NCI-H146 (cell line): ENCODE data around the gene NTRK1.

Experiments
- DNase-seq: peaks from one replicate; lab custom pipeline; 2025; lab: John Stamatoyannopoulos, UW

The NTRK1 gene

DNA sequence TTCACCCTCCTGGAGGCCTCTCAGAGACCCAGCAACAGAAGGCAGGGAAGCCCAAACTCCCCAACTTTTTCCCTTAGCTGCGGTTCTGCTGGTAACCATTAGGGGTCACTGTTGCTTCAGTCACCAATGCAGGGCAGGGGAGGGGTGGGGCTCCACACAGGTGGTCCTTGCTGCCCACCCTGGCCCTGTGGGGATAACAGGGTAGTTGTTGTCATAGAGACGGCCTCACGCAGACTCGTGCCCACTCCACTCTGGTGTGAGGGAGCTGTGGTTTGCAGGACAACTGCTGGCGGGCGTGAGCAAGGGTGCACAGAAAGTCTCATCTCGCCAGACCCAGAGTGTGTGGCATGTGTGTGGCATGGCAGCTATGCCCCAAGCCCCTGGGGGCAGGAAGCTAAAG lies 21.7 kb upstream of the NTRK1 start:
- no peak for DNase-seq

DNA sequence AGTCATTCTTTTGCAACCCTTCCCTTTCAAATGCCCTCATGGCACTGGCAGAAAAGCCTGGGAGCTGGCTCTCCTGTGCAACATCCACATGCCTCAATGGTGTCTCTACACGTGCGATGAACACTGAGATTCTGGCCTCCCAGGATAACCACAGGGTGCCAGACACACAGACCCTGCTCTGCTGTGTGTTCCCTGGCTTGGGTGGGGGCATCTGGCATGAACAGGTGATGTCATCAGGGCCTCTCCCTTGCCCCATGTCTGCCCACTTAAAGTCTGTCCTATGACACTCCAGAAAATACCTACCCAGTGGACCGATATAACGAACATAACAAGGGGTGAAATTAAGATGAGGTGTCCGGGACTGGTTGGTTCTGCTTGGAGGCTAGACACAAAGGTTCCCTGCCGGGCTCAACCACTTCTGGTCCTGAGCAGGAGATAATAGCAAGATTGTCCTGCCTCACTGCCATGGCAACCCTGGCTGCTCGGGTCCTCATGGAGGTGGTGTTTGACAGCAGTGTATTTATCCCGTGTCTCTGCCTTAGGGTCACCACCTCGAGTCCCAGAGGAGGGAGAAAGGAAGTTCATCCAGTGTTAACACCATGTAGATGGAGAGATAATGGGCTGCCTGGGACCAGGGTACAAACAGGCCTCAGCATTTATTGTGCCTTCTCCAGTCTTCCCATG lies 21.1 kb upstream of the NTRK1 start:
- DNase-seq: peak; percentile 36

DNA sequence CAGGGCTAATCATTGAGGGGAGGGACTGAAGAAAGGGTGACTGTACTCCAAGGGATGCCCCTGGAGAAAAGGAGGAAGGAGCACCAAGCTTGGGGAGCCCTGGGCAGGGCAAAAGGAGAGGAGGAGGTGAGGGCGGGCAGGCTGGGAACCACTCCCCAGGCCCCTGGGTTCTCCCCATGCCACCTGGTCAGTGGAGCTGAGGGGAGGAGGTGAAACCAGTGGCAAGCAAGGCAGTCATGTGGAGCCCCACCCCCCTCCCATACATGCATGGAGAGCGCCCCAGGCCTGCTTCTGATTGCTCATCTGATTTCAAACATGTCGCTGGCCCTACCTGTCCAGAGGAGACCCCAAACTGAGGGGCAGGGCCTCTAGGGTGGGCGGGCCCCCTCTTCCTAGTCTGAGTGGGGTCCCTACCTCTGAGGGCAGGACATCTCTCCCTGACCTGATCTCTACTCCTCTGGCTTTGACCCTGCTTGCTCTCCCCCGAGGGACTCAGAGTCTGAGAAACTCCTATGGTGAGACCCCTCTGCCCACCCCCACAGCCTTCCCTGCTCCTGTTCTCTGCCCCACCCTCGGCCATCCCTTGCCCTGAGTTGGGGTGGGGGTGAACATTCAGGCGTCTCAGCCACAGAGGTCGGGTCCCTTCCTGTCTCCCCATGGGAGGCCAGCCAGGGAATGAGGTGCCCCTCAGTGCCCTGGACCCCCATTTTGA lies 20.3 kb upstream of the NTRK1 start:
- no peak for DNase-seq

DNA sequence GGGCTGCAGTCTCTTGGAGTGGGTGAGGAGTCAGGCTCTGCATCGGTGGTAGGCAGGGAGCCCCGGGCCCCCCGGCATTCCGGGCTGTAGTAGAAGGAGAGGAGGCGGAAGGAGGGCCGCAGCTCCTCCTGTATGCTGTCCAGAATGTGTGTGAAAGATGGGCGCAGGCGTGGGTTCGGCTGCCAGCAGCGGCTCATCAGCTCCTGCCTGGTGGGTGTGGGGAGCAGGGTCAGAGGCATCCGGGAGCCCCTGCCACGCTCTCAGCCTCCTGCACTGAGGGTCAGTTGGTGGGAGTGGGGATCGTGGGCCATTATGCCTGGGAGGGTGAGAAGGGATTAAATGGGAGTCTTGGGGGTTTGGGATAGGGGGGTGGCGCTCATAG lies 19.8 kb upstream of the NTRK1 start:
- DNase-seq: no peak

DNA sequence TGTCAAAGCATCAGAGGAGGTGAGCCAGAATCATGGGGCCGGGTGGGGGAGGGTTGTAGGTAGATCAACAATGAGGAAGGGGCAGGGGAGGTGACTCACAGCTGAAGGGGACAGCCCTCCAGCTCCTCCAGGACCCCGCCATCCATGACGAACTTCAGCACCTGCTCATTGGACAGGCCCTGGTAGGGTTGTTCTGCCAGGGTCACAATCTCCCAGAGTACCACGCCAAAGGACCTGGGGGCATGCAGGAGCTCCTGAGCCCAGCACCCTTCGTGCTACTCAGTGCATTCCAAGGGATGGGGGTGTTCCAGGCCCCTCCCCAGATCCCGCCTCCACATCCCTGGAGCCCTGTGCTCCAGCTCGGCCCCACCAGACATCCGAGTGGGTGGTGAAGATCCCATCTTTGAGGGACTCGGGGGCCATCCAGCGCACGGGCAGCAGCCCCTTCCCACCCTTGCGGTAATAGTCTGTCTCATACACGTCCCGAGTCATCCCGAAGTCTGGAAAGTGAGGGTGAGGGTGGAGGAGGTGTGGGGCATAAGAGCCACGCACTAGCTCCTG lies 19.3 kb upstream of the NTRK1 start:
- no peak for DNase-seq

DNA sequence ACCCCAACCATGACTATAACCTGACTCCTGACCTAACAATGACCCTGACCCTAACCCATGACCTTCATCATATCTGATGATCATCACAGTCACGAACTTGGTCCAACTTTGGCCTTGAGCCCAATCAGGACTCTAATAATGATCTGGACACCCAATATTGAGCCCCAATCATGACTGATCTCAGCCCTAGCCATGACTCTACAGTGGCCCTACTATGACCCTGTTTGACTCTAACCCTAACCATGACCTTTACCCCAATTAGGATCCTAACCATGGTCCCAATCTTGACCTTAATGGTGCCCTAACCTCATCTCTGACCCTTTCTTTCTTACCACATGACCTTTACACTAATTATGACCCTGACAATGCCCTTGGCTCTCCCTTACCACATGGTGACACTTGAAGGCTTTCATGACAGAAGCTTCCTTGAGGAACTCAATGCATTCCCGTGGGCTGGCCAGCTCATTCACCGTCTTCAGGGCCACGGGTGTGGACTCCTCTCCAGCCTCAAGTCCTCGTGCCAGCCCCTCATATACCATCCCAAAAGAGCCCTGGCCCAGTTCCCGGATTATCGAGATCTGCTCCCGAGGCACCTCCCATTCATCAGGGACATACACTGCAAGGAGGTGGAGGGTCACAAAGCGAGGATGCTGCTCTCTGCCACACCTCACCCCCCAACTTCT lies 17.9 kb upstream of the NTRK1 start:
- no peak for DNase-seq

DNA sequence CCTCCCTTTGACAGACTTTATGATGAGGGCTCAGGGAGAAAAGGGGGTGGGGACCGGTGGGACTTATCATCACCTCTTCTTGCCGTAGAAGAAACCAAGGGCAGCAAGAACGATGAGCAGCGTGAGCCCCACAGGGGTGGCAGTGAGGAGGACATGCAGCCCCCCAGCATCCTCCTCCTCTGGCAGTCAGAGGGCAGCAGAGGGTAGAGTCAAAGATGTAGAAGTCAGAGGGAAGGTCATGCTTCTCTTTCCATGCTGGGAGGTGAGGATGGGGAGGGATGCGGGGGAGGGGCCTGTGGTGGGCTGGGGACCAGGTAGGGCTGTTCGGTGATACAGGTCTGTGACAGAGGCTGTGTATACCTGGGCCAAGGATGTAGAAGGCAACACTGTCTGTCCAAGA lies 16.6 kb upstream of the NTRK1 start:
- DNase-seq: no peak

DNA sequence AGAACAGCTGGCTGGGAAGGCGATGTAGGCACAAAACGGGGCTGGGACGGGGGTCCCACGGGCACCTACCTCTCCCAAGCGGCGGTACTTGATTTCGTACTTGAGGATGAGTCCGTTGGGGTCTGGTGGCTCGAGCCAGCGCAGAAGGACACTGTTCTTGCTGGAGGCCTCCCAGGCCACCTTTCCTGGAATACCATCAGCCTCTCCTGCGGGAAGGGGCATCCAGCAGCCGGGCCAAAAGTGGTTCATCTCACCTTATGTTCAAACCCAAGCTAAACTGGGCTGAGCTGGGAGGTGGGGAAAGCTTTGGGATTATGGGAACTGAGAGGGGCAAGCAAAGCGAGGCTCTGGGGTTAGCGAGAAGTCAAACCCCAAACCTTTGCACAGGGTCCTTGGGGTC lies 16.0 kb upstream of the NTRK1 start:
- no peak for DNase-seq

DNA sequence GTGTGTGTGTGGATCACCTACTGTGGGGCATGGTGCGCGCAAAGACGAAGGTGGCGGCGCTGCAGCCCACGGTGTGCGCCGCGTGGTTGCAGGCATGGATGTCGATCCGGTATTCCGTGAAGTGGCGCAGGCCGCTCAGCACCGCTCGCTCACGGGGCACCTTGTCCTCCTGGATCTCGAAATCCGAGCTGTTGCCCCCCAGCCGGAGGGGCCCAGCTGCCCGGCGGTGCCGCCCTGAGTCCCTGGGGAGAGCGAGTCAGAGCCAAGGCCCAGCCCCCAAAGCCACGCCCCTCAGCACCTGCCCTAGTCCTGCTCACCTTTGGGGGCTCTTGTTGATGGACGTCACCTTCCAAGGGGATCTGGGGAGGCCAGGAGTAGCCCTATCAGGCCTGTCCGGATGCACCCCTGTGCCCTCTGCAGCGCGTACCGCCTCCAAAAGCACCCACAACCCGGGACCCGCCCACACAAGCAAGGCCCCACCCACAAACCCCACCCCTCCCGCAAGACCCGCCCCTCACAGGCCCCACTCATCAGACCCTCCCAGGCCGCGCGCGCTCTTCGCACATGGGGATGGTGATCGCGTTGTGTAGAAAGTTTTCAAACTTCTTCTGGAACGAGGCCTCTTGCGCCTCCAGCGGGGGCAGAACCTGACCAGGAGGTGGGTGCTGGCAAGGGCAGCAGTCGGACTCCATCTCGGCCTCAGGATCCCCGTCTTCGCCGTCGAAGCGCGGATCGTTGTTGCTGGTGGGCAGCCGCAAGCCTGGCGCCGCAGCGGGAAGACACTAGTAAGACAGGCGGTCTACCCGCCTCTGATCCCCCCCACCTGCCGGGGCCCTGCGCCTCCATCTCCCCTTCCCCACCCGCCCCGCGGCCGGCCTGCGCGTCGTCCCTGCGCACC lies 15.4 kb upstream of the NTRK1 start:
- DNase-seq: no peak

DNA sequence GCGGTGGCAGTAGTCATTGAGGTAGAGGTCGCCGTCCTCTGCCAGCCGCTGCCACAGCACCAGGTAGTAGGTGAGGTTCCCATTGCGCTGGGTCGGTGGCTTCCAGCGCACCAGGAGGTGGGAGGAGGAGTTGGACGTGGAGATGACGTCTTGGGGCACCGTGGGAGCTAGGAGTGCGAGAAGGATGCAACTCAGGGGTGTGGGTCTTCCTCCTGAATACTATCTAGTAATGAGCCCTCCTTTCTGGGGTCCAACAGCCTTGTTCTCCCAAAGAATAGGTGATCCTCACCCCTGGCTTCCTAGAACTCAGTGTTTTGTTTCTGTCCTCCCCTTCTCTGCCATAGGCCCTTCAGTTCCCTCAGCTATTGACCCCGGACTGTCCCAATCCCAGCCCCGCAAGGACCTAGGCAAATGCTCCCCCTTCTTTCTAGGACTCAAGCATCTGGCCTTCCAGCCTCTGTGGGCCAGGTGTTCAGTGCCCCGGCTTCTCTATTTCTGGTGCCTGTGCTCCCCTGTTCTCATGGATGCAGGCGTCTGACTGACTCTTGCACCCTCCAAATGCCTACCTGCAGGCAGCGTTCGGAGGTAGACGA lies 14.6 kb upstream of the NTRK1 start:
- no peak for DNase-seq

DNA sequence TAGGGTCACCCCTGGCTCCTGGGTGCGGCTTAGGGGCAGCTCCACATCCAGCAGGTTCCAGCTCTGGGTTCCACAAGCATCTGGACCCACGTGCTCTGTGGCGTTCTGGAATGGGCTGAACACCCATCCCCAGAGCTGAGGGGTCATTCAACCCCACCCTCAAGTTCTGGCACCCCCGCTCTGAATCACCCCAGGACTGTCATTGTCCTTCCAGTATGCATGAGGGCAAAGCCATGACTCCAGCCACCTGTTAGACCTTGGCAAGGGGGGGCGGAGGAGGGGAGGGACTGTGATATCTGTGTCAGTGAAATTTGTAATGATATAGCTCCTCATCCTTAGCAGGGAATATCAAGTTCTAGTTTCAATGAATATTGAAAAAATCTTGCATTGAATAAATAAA lies 14.0 kb upstream of the NTRK1 start:
- no peak for DNase-seq

DNA sequence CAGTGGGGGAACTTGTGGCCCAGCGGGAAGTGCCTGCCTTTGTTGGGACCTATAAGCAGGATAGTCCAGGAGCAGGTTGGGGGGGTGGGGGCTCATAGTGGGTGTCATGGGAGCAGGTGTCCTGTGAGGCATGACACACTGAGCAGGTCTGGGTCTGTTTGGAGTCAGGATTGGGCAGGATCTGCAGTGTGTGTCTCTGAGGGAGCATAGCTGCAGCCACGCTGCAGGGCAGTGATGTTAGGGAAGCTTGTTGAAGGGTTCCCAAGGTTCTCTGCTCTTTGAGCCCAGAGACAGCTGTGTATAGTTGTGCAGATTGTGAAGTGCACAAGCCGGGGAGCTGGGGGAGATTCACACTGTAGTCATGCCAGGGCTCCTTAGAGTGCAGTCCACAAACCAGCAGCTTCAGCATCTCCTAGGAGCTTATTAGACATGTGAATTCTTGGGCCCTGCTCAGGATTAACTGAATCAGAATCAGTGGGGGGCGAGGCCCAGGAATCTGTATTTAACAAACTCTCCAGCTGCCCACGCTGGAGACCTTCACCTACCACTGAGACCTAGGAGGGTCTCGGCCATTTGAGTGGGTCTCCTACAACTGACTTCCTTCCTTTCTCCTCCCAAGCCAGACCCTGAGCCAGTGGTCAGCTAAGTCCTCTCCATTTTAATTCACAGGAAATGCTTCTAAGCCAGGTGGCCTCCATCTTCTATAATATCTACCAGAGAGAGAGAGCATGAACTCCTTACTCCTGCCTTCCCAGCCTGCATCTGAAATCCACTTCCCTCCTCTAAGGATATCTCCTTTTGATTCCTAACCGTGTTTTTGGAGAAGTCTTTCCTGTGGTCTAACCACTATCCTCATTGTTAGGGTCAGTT lies 12.8 kb upstream of the NTRK1 start:
- DNase-seq: no peak

DNA sequence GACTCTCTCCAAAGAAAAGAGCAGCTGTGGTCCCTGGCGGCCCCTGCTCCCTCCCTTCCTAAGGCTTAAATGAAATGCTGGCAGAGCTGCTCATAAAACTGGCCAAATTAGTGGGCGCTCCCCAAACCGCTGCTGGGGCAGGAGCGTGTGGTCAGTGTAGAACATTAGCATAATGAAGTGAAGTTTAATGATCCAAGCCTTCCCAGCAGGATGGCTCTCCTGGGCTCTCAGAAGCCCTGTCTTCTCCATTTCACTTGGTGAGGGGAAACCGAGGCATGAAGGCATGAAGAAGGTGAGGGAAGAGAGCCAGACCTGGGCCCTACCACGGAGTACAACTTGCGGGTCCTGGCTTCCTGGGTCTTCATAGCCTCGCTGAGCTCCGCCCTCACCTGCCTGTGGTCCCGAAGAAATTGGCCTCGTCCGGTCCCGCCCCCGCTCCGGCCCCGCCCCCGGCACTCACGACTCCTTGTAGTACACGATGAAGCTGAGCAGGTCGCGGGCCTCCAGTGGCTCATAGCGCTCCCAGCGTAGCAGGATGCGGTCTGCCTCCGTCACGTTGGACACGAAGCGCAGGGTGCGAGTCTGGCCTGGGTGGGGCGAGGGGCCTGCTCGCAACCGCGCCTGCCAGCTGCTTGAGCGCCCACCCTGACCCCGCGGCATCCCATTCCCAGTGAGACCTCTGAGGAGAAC lies 12.1 kb upstream of the NTRK1 start:
- DNase-seq: no peak

DNA sequence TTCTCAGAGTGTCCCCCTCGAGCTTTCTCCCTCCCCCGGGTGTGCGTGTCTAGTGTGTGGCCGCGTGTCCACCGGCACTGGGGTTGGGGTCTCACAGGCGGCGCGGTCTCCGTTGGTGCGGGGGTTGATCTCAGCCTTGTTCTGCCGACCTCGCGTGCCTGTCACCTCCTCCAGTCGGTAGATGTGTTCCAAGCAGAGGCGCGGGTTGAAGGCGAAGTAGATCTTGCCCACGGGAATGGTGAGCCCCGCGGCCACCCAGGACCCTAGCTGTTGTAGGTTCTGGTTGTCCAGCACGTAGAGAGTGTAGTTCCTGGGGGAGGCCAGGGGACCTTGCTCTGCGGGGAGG lies 11.5 kb upstream of the NTRK1 start:
- no peak for DNase-seq

DNA sequence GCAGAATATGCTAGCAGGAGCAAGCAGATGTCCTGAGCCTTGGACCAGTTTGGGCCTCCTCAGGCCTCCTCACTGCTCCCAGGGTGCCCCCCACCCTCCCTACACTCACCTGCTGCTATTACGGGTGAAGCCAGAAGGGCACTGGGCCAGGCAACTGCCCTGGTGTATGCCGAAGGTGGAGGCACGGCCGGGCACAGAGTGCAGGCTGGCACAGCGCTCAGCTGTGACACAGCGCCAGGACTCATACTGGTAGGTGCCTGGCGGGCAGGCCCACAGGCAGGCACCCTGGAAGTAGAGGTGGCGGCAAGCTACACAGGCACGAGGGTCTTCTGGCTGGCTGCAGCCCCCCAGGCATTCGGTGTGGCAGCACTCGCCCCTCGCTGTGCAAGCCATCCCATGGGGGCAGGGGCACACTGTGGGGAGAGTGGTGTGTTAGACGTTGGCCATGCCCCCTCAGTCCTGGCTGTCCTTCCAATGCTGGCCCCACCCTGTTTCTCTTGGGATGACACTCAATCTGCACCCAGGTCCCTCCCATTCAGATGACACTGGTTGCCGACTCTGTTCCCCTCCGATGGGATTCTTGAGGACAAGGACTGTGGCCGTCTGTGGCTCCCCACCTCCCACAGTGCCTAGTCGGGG lies 8.8 kb upstream of the NTRK1 start:
- no peak for DNase-seq

DNA sequence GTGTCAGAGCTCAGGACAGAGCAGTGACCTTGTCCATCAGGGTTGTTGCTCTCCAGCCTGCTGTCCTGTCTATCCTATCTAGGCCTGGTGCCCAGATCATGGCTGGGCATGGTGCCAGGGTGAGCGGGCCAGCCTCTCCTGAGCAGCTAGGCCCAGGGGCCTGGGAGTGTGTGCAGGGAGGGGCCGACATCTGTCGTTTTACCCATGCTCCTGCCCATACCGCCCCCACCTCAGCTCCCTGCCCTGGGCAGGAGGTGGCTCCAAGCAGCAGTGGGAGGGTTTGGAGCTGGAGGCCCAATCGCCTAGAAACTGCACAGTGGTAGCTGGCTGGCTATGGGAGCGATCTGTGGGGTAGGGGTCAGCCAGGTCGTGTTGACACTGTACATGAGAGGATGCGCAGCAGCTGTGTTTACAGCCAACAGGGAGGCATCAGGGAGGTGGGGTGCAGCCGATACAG lies 8.2 kb upstream of the NTRK1 start:
- DNase-seq: peak; percentile 94

DNA sequence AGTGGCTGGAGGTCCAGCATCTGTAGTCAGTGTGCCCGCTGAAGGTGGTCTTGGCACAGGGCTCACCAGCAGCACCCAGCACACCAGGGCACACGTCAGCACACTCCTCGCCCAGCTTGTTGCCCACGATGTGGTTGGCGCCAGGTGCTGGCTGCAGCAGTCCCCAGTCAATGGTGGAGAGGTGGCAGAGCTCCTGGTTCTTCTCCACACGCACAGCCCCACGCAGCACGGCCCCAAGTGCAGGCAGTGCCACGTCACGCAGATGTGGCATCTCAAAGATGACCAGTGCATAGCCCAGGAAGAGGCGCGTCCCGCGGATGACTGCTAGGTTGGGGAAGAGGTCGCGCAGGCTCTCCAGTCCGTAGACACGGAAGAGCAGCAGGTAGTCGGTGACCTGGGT lies 6.9 kb upstream of the NTRK1 start:
- DNase-seq: no peak

DNA sequence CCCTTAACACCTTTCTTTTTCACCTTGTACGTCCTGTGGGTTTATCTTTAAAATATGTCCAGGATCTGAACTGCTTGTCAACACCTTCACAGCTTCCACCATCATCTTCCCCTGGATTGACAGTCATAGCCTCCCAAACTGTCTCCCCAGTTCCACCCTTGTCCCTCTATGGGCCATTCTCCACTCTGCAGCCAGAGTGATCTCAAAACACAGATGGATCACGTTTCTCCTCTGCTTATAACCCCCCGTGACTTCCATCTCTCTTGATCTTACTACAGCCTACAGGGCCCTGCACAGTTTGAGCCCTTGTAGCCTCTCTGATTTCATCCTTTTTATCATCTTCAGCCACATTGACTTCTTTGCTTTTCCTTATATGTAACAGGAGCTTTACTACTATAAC lies 6.0 kb upstream of the NTRK1 start:
- no peak for DNase-seq

DNA sequence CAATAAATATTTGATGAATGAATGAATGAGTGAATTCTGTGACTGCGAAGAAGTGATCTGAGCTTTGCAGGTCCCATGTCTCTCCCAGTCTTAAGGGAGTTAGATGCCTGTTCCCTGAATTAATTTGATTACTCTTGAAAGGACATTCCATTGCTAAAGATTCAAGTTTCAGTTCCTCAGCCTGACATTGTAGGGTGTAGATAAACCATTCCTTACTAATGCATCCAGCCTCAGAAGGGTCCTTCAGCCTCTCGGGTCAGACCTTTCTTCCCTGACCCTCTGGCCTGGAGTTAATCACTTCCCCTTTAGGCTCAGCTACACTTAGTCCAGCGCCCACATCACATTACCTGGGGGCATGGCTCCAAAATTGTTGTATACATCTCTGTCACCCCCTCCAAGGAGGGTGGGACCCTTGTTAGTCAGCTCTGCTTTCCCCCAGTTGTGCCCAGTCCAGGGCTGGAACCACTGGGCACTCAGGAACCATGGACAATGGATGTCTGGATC lies 4.3 kb upstream of the NTRK1 start:
- no peak for DNase-seq
